ENCODE data around the gene MICALL2.
"Not testable (repeated sequence)": the region's sequence is repeated elsewhere in the genome, so short reads cannot be mapped to it uniquely, and the experiment has no call there.

GRCh38 chr7:1443587-1444200 is 15.6 kb downstream of the MICALL2 start:
- not testable (repeated sequence) for TF ChIP-seq CTCF (conservative IDR thresholded peaks at IDR 0.05 in 1 of 2, IDR thresholded peaks at IDR 0.05 in 1 of 2; ENCODE audit: low read depth in 1 of 2, low read length in 2 of 2); EZH2 (IDR thresholded peaks at IDR 0.05; ENCODE audit: low read length, missing control alignments)

Measured in fibroblast of lung (primary cell).